KMS-11 (cell line): Measurements from ENCODE around the gene DCAKD.

Experiments
- H2AFZ ChIP-seq: fragments of 200-600 bp; sonication (generic); 2 replicates; pipeline ENCODE4 v1.6.1; 2016; ENCODE audit warnings: antibody characterized with exemption, mixed run types, low read depth
- H3K27ac ChIP-seq: fragments of 200-600 bp; sonication (generic); 2 replicates; pipeline ENCODE4 v1.6.1; 2016; ENCODE audit warnings: mild to moderate bottlenecking, mixed run types
- H3K27me3 ChIP-seq: fragments of 200-600 bp; sonication (generic); 2 replicates; pipeline ENCODE4 v1.6.1; 2017; ENCODE audit warnings: mild to moderate bottlenecking, low read depth, mixed run types, moderate library complexity; ENCODE audit not compliant: insufficient read depth
- H3K36me3 ChIP-seq: fragments of 200-600 bp; sonication (generic); 2 replicates; pipeline ENCODE4 v1.6.1; 2017; ENCODE audit warnings: mild to moderate bottlenecking, mixed run types; ENCODE audit not compliant: insufficient read depth
- H3K4me1 ChIP-seq: fragments of 200-600 bp; sonication (generic); 2 replicates; pipeline ENCODE4 v1.6.1; 2016; ENCODE audit warnings: mild to moderate bottlenecking, low read depth, mixed run types; ENCODE audit not compliant: poor library complexity, severe bottlenecking
- H3K4me2 ChIP-seq: fragments of 200-600 bp; sonication (generic); 2 replicates; pipeline ENCODE4 v1.7.0; 2016; ENCODE audit warnings: mild to moderate bottlenecking, mixed run types
- H3K4me3 ChIP-seq: fragments of 200-600 bp; sonication (generic); IDR thresholded peaks from 2 replicates; pipeline ENCODE4 v1.6.1; 2017; ENCODE audit warnings: low read depth, low read length, mixed read lengths; ENCODE audit not compliant: insufficient read depth
- H3K79me2 ChIP-seq: fragments of 200-600 bp; sonication (generic); 2 replicates; pipeline ENCODE4 v1.6.1; 2016; ENCODE audit warnings: low read depth, mixed run types; ENCODE audit not compliant: insufficient read depth
- H3K9ac ChIP-seq: fragments of 200-600 bp; sonication (generic); 2 replicates; pipeline ENCODE4 v1.6.1; 2016; ENCODE audit warnings: mild to moderate bottlenecking, mixed run types
- H4K20me1 ChIP-seq: fragments of 200-600 bp; sonication (generic); 2 replicates; pipeline ENCODE4 v1.6.1; 2016; ENCODE audit warnings: mild to moderate bottlenecking, mixed run types; ENCODE audit not compliant: insufficient read depth
- TF ChIP-seq, protein P1 (sequence below): fragments of 200-600 bp; sonication (generic); conservative IDR thresholded peaks from 2 replicates; pipeline ENCODE4 v1.6.1; 2017; ENCODE audit warnings: low read depth, mild to moderate bottlenecking, antibody characterized with exemption, low read length, moderate library complexity, mixed read lengths

DCAKD gene

GRCh38 chr17:45063198-45063597 is 11.8 kb upstream of the DCAKD start:
- Histone ChIP-seq H3K9ac (no peak overlapping the region), H3K4me2 (peak overlapping the region; percentile 75; the same call in 1 of the 2 replicates), H3K36me3 (no peaks in the 10 kb centered on the region)

DNA sequence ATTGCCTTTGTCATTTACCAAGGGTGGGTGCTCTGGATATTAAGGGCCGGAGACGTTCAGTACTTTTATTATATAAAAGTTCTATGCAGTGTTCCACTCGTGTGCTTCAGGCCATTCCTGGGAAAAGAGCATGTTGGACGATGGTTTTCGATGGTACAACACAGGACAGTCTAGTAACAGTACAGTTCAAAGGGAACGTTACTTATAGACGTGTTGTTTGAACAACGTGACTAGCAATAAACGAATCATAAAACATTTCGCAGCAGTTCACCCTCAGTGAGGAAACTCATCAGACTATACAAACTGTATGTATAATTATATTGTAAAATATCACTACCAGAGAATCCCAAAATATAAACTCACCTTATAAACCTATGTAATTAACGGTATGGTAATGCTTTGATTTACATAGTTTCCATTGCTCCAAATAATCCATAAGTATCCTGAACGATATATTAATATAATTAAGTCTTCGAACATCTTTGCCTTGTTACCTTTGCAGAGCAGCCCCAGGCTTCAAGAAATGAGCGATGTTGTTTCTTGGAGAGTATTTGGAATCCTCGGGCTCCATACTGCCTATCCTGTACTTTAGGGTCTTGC is 10.3 kb upstream of the DCAKD start:
- H3K9ac ChIP-seq = peak overlapping the region; percentile 84
- peaks cover 27% of the 10 kb centered on the region for H3K4me1 ChIP-seq
- TF ChIP-seq, protein P1, sequence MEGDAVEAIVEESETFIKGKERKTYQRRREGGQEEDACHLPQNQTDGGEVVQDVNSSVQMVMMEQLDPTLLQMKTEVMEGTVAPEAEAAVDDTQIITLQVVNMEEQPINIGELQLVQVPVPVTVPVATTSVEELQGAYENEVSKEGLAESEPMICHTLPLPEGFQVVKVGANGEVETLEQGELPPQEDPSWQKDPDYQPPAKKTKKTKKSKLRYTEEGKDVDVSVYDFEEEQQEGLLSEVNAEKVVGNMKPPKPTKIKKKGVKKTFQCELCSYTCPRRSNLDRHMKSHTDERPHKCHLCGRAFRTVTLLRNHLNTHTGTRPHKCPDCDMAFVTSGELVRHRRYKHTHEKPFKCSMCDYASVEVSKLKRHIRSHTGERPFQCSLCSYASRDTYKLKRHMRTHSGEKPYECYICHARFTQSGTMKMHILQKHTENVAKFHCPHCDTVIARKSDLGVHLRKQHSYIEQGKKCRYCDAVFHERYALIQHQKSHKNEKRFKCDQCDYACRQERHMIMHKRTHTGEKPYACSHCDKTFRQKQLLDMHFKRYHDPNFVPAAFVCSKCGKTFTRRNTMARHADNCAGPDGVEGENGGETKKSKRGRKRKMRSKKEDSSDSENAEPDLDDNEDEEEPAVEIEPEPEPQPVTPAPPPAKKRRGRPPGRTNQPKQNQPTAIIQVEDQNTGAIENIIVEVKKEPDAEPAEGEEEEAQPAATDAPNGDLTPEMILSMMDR = no peak
- no peaks in the 10 kb centered on the region for H4K20me1 ChIP-seq
- peak overlapping the region; percentile 1 for H3K4me3 ChIP-seq
- no peaks in the 10 kb centered on the region for H3K27me3 ChIP-seq
- H3K36me3 ChIP-seq = no peaks in the 10 kb centered on the region
- peak overlapping the region; percentile 70 for H3K27ac ChIP-seq
- peaks cover 63% of the 10 kb centered on the region for H3K79me2 ChIP-seq
- H2AFZ ChIP-seq = peak overlapping the region; percentile 65
- peak overlapping the region; percentile 75 for H3K4me2 ChIP-seq

More at GRCh38 chr17:45063198-45063597, 11.8 kb upstream of the DCAKD start:
- Histone ChIP-seq H3K27me3 (no peaks in the 10 kb centered on the region), H3K79me2 (peaks cover 77% of the 10 kb centered on the region), H2AFZ (no peak overlapping the region), H3K27ac (no peak overlapping the region), H3K4me1 (peaks cover 27% of the 10 kb centered on the region), H4K20me1 (no peaks in the 10 kb centered on the region), H3K4me3 (no peak overlapping the region)
- TF ChIP-seq, protein P1 = no peak

DNA sequence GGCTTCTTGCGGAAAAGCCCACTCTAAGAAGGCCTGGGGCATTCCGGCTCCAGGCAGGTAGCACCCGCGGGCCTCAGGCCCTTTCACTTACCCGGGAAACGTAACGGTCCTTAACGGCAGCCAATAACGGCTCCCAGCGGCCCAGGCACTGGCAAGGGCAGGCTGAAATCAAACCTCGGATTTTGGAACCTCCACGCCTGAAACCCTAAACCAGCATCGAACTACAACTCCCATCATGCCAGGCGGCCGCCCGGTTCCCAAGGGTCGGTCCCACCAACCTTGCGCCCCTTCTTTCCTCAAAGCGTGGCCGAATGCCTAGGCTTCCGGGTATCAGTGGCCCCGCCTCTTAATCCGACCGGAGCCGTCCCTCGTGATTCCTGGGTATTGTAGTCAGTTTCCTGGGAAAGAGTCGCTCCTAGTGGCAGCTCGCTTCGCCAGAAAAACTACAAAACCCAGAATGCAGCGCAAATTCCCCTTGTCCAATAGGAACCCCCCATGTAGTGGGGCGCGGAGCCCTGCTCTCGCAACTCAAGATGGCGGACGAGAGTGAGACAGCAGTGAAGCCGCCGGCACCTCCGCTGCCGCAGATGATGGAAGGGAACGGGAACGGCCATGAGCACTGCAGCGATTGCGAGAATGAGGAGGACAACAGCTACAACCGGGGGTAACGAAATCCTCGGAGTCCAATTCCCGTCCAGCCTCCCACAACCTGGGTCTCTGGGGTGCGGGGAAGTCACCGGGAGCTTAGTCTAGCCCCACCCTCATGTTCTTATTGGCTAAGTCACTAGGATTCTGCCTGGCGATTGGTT is 9.6 kb upstream of the DCAKD start, which contains the start of gene NMT1:
Gene NMT1, plus strand, starts transcription at position 521 of the 809 bp plus-strand sequence. Its CDS starts 13 bp downstream, at position 534.
- Histone ChIP-seq H4K20me1 (no peaks in the 10 kb centered on the region), H3K36me3 (no peaks in the 10 kb centered on the region), H3K27me3 (no peaks in the 10 kb centered on the region), H3K4me3 (peak within 1 kb of the TSS; percentile 1), H3K79me2 (peaks cover 58% of the 10 kb centered on the region), H3K27ac (peak within 1 kb of the TSS; percentile 70), H3K4me2 (peak within 1 kb of the TSS; percentile 81), H2AFZ (peak within 1 kb of the TSS; percentile 82), H3K9ac (peak within 1 kb of the TSS; percentile 84), H3K4me1 (peaks cover 27% of the 10 kb centered on the region)
- TF ChIP-seq, protein P1 = peak; percentile 9; the same call in 1 of the 2 replicates

- Histone ChIP-seq H3K4me1 (peaks cover 27% of the 10 kb centered on the region), H3K9ac (peak overlapping the region; percentile 84), H3K4me3 (no peak overlapping the region), H3K36me3 (no peaks in the 10 kb centered on the region), H4K20me1 (no peaks in the 10 kb centered on the region), H3K27me3 (no peaks in the 10 kb centered on the region), H2AFZ (peak overlapping the region; percentile 82), H3K27ac (peak overlapping the region; percentile 70), H3K79me2 (peaks cover 52% of the 10 kb centered on the region), H3K4me2 (peak overlapping the region; percentile 81)
- TF ChIP-seq, protein P1 = no peak
Measured at GRCh38 chr17:45060382-45060796, 9.0 kb upstream of the DCAKD start.
